Uterus (tissue), 4 donors: ENCODE data around the gene MOBP. TPM values are rescaled to one million over a fixed set of nuclear protein-coding genes. Genes with fewer than 3 reads are reported as not detected.
"Not testable (repeated sequence)": the region's sequence is repeated elsewhere in the genome, so short reads cannot be mapped to it uniquely, and the experiment has no call there.

Experiments
- DNase-seq, 2 donors: peaks; one replicate each; pipeline ENCODE4 v3.0.0-alpha.2; 2019 to 2020
- H3K27ac ChIP-seq, 2 donors: fragments of 200-600 bp; sonication (generic); 1 replicate in 1 of 2; 2 replicates in 1 of 2; pipeline ENCODE4 v1.5.1; 2016 to 2018
- H3K27me3 ChIP-seq, 2 donors: fragments of 200-600 bp; sonication (generic); one replicate each; pipeline ENCODE4 v1.5.1; 2018 to 2019; ENCODE audit warnings: control low read depth in 1 of 2
- H3K36me3 ChIP-seq, 2 donors: fragments of 200-600 bp; sonication (generic); one replicate each; pipeline ENCODE4 v1.5.1; 2019; ENCODE audit warnings: control low read depth in 1 of 2
- H3K4me1 ChIP-seq, 2 donors: fragments of 200-600 bp; sonication (generic); one replicate each; pipeline ENCODE4 v1.5.1; 2018 to 2019; ENCODE audit warnings: control low read depth in 1 of 2
- H3K4me3 ChIP-seq, 2 donors: fragments of 200-600 bp; sonication (generic); 1 replicate in 1 of 2; 2 replicates in 1 of 2; pipeline ENCODE4 v1.5.1; 2018 to 2019; ENCODE audit warnings: mild to moderate bottlenecking in 1 of 2
- H3K9me3 ChIP-seq, 2 donors: fragments of 200-600 bp; sonication (generic); one replicate each; pipeline ENCODE4 v1.5.1; 2019; ENCODE audit warnings: control low read depth in 1 of 2
- CTCF ChIP-seq, 4 experiments: fragments of 200-600 bp in 2 of 4; fragments of 450-650 bp in 2 of 4; sonication (generic) in 2 of 4; IDR thresholded peaks; one replicate each; pipeline ENCODE4 v1.5.1; 2016 to 2019; ENCODE audit warnings: antibody characterized with exemption in 4 of 4, mild to moderate bottlenecking in 2 of 4, moderate library complexity in 1 of 4
- POLR2A ChIP-seq, 2 donors: fragments of 450-650 bp; IDR thresholded peaks; one replicate each; pipeline ENCODE4 v1.6.1; 2016; ENCODE audit warnings: antibody characterized with exemption in 2 of 2, mild to moderate bottlenecking in 1 of 2, moderate library complexity in 1 of 2
- intact Hi-C: fragments of 100-400 bp; cut with DNase I; formaldehyde crosslinking; loops from one replicate; pipeline ENCODE4 v1.15.1; 2023; ENCODE audit warnings: low total_unique reads
- total RNA-seq, 4 donors: library from RNA; depleted of rRNA in 3 of 4; stranded (reverse); fragments of >200 nt in 3 of 4; gene quantifications; one replicate each; pipeline versions ENCODE4 v1.1.0 to v1.2.4, GENCODE V29; 2014 to 2023
- donor health status: DM: yes; HTN: yes; CAD: no.

The MOBP gene
- total RNA-seq, 4 donors from 2014 or later = 0.43 TPM; not detected in 3

- no peaks in the 10 kb centered on the region for H3K27me3 ChIP-seq
- H3K36me3 ChIP-seq = no peaks in the 10 kb centered on the region
- H3K27ac ChIP-seq = no peak overlapping the region
- H3K4me1 ChIP-seq = no peaks in the 10 kb centered on the region
- intact Hi-C loops = no loop called here
- DNase-seq = no peak
- no peak for TF ChIP-seq POLR2A (IDR thresholded peaks at IDR 0.05)
- no peak for TF ChIP-seq CTCF (IDR thresholded peaks at IDR 0.05)
- no peak overlapping the region for H3K4me3 ChIP-seq
- H3K9me3 ChIP-seq = no peaks in the 10 kb centered on the region
Observed at GRCh38 chr3:39449796-39450195, 17.7 kb upstream of the MOBP start.

- no peak for DNase-seq
- Histone ChIP-seq H3K9me3 (no peaks in the 10 kb centered on the region), H3K4me1 (no peaks in the 10 kb centered on the region), H3K4me3 (no peak overlapping the region), H3K36me3 (no peaks in the 10 kb centered on the region), H3K27ac (peak overlapping the region in 1 of 2 donors; percentile 71), H3K27me3 (no peaks in the 10 kb centered on the region)
- intact Hi-C loops = no loop called here
- TF ChIP-seq CTCF (IDR thresholded peaks at IDR 0.05) (no peak), POLR2A (IDR thresholded peaks at IDR 0.05) (no peak)
Observed at GRCh38 chr3:39453134-39453533, 14.3 kb upstream of the MOBP start.

- H3K4me1 ChIP-seq, H3K36me3 ChIP-seq, intact Hi-C loops, H3K27me3 ChIP-seq, DNase-seq, H3K9me3 ChIP-seq, H3K4me3 ChIP-seq: not testable (repeated sequence)
- peak overlapping the region; percentile 63 to 71 for H3K27ac ChIP-seq
Observed at GRCh38 chr3:39453872-39454271, 13.6 kb upstream of the MOBP start.

GRCh38 chr3:39454591-39455217 lies 12.8 kb upstream of the MOBP start:
- no peaks in the 10 kb centered on the region for H3K36me3 ChIP-seq
- intact Hi-C loops = no loop called here
- H3K27me3 ChIP-seq = no peaks in the 10 kb centered on the region
- DNase-seq = peak in 1 of 2 donors; percentile 80
- H3K27ac ChIP-seq = peak overlapping the region; percentile 66 to 71
- TF ChIP-seq POLR2A (IDR thresholded peaks at IDR 0.05) (no peak), CTCF (IDR thresholded peaks at IDR 0.05) (no peak)
- H3K4me1 ChIP-seq = no peaks in the 10 kb centered on the region
- H3K9me3 ChIP-seq = no peaks in the 10 kb centered on the region
- H3K4me3 ChIP-seq = no peak overlapping the region

GRCh38 chr3:39456159-39456558 lies 11.3 kb upstream of the MOBP start:
- no peaks in the 10 kb centered on the region for H3K36me3 ChIP-seq
- H3K9me3 ChIP-seq = no peaks in the 10 kb centered on the region
- DNase-seq = no peak
- H3K27me3 ChIP-seq = no peaks in the 10 kb centered on the region
- no peak overlapping the region for H3K4me3 ChIP-seq
- intact Hi-C loops = no loop called here
- H3K27ac ChIP-seq = no peak overlapping the region
- TF ChIP-seq CTCF (IDR thresholded peaks at IDR 0.05) (no peak), POLR2A (IDR thresholded peaks at IDR 0.05) (no peak)
- no peaks in the 10 kb centered on the region for H3K4me1 ChIP-seq

- TF ChIP-seq CTCF (IDR thresholded peaks at IDR 0.05) (no peak), POLR2A (IDR thresholded peaks at IDR 0.05) (no peak)
- Histone ChIP-seq H3K4me1 (no peaks in the 10 kb centered on the region), H3K27me3 (no peaks in the 10 kb centered on the region), H3K36me3 (no peaks in the 10 kb centered on the region), H3K4me3 (no peak overlapping the region), H3K27ac (no peak overlapping the region), H3K9me3 (no peaks in the 10 kb centered on the region)
- intact Hi-C loops = no loop called here
- DNase-seq = no peak
Observed at GRCh38 chr3:39457361-39457760, 10.1 kb upstream of the MOBP start.

- DNase-seq, H3K4me3 ChIP-seq, H3K9me3 ChIP-seq, H3K36me3 ChIP-seq, intact Hi-C loops, H3K27me3 ChIP-seq, H3K27ac ChIP-seq, H3K4me1 ChIP-seq: not testable (repeated sequence)
Observed at GRCh38 chr3:39458579-39458978, 8.9 kb upstream of the MOBP start.
